PC-9 (cell line): ENCODE measurements around the gene NTM. TPM values are rescaled to one million over a fixed set of nuclear protein-coding genes. Genes with fewer than 3 reads are reported as not detected.

Experiments used
- BruUV-seq: library from RNA; stranded (reverse); fragments of 400-500 nt; replicated peaks from 2 replicates; lab custom pipeline; 2021; lab: Mats Ljungman, UMichigan
- CTCF ChIA-PET: fragments of 300-600 bp; sonication (Branson Sonifier 250); formaldehyde crosslinking; loops from one replicate; lab custom pipeline; 2022; ENCODE audit warnings: antibody characterized with exemption; lab: Charles Lee
- POLR2A ChIA-PET: fragments of 300-600 bp; sonication (Branson Sonifier 250); formaldehyde crosslinking; loops from one replicate; lab custom pipeline; 2022; ENCODE audit warnings: antibody characterized with exemption; ENCODE audit not compliant: unreplicated experiment; lab: Charles Lee
- DNase-seq, 2 experiments: peaks; one replicate each; pipeline versions ENCODE4 v3.0.0 to v3.0.0-alpha.2; 2015 to 2022; ENCODE audit warnings: mixed read lengths in 1 of 2
- H2AFZ ChIP-seq: fragments of 200-600 bp; sonication (generic); 2 replicates; pipeline ENCODE4 v1.8.1; 2017; ENCODE audit warnings: antibody characterized with exemption
- H3F3A ChIP-seq: fragments of 200-600 bp; sonication (generic); 2 replicates; pipeline ENCODE4 v1.8.1; 2017; ENCODE audit warnings: antibody characterized with exemption, mild to moderate bottlenecking, low read depth; ENCODE audit not compliant: insufficient read depth
- H3K27ac ChIP-seq: fragments of 200-600 bp; sonication (generic); 2 replicates; pipeline ENCODE4 v1.6.1; 2016; ENCODE audit warnings: mixed run types
- H3K27me3 ChIP-seq: fragments of 200-600 bp; sonication (generic); 2 replicates; pipeline ENCODE4 v1.6.1; 2016; ENCODE audit warnings: low read depth, mixed run types; ENCODE audit not compliant: insufficient read depth
- H3K36me3 ChIP-seq: fragments of 200-600 bp; sonication (generic); 2 replicates; pipeline ENCODE4 v1.6.1; 2016; ENCODE audit warnings: low read depth, mixed run types
- H3K4me1 ChIP-seq: fragments of 200-600 bp; sonication (generic); replicated peaks from 2 replicates; pipeline ENCODE4 v1.6.1; 2016; ENCODE audit warnings: mixed run types; ENCODE audit not compliant: insufficient read depth
- H3K4me2 ChIP-seq: fragments of 200-600 bp; sonication (generic); 2 replicates; pipeline ENCODE4 v1.6.1; 2017; ENCODE audit warnings: mixed run types
- H3K4me3 ChIP-seq: fragments of 200-600 bp; sonication (generic); 2 replicates; pipeline ENCODE4 v1.6.1; 2016; ENCODE audit warnings: mixed run types
- H3K79me2 ChIP-seq: fragments of 200-600 bp; sonication (generic); 2 replicates; pipeline ENCODE4 v1.6.1; 2017; ENCODE audit warnings: low read depth, mixed run types
- H3K9me2 ChIP-seq: fragments of 200-600 bp; sonication (generic); 2 replicates; pipeline ENCODE4 v1.8.1; 2017; ENCODE audit warnings: mild to moderate bottlenecking; ENCODE audit not compliant: insufficient read depth
- H3K9me3 ChIP-seq: fragments of 200-600 bp; sonication (generic); 2 replicates; pipeline ENCODE4 v1.8.1; 2016; ENCODE audit warnings: low read depth; ENCODE audit not compliant: insufficient read depth
- H4K20me1 ChIP-seq: fragments of 200-600 bp; sonication (generic); 2 replicates; pipeline ENCODE4 v1.8.1; 2017; ENCODE audit not compliant: insufficient read depth
- CTCF ChIP-seq: fragments of 200-600 bp; sonication (generic); conservative IDR thresholded peaks from 2 replicates; pipeline ENCODE4 v1.6.1; 2017; ENCODE audit warnings: mixed run types, antibody characterized with exemption, mild to moderate bottlenecking, moderate library complexity
- EZH2 ChIP-seq: fragments of 200-600 bp; sonication (generic); IDR thresholded peaks from 2 replicates; pipeline ENCODE4 v1.8.0; 2017; ENCODE audit warnings: antibody characterized with exemption, low read depth
- intact Hi-C: fragments of 100-400 bp; cut with micrococcal nuclease; formaldehyde crosslinking; loops from one replicate; pipeline ENCODE4 v1.10.0; 2022; ENCODE audit not compliant: unreplicated experiment
- total RNA-seq: library from RNA; stranded (reverse); gene quantifications from 2 replicates; pipeline ENCODE4 v1.2.3, GENCODE V29; 2021

NTM gene
- total RNA-seq, 1 experiment from 2014 or later = not detected

GRCh38 chr11:131744847-131745246, 374.4 kb downstream of the NTM start:
- Histone ChIP-seq H3K79me2 (no peaks in the 10 kb centered on the region), H3K4me3 (no peak overlapping the region), H4K20me1 (no peaks in the 10 kb centered on the region), H2AFZ (no peak overlapping the region), H3K9me2 (no peaks in the 10 kb centered on the region), H3K36me3 (no peaks in the 10 kb centered on the region), H3K27me3 (peaks cover 28% of the 10 kb centered on the region), H3K4me2 (no peak overlapping the region), H3K27ac (no peak overlapping the region), H3F3A (no peaks in the 10 kb centered on the region), H3K4me1 (no peaks in the 10 kb centered on the region), H3K9me3 (no peaks in the 10 kb centered on the region)
- DNase-seq = no peak
- BruUV-seq = no TSS peak
- TF ChIP-seq CTCF = no peak
- TF ChIP-seq EZH2 = no peak
- POLR2A ChIA-PET = no interaction called here
- CTCF ChIA-PET = no interaction called here
- intact Hi-C loops = no loop called here

DNA sequence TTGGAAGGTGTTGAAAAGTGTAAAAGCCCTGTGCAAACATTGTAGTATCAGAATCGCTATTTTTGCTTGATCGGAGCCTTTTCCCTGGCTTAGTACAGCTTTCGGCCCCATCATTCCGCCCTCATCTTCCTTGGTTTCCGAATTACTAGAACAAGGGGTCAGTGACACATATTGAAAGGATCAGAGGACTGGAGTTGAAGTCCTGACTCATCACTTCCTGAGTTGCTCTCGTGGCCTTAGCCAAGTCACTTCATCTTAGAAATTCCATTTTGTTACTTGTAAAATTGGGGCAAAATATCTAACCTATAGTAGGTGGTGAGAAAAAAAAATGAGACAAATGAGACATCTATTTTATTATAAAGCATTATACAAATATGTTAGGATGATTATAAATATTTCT, 375.0 kb downstream of the NTM start:
- Histone ChIP-seq H3K27ac (no peak overlapping the region), H2AFZ (no peak overlapping the region), H3K27me3 (peaks cover 25% of the 10 kb centered on the region), H3K4me2 (no peak overlapping the region), H3K36me3 (no peaks in the 10 kb centered on the region), H4K20me1 (no peaks in the 10 kb centered on the region), H3K4me1 (no peaks in the 10 kb centered on the region), H3K9me3 (no peaks in the 10 kb centered on the region), H3F3A (no peaks in the 10 kb centered on the region), H3K4me3 (no peak overlapping the region), H3K79me2 (no peaks in the 10 kb centered on the region), H3K9me2 (no peaks in the 10 kb centered on the region)
- CTCF ChIA-PET = no interaction called here
- intact Hi-C loops = no loop called here
- no peak for DNase-seq
- BruUV-seq = no TSS peak
- POLR2A ChIA-PET = no interaction called here
- no peak for TF ChIP-seq EZH2
- no peak for TF ChIP-seq CTCF

DNA sequence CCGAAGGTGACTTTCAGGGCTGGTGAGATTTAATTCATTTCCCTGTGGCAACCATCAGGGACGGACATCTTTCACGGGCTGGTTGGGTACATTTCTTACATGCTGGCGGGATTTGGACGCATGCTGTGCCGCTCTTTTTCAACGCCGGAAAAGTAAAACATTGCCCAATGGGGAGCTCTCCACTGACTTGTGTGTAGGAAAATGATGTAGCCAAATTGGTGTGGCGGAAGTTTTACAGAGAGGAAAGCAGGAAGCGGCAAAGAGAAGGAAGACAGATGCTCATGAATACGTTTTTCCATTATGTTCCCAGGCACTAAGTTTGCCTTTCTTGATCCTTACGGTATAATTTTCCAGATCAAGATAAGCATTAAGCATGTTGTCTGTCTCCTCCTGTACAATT, 375.8 kb downstream of the NTM start:
- BruUV-seq = no TSS peak
- DNase-seq = no peak
- Histone ChIP-seq H3K9me2 (no peaks in the 10 kb centered on the region), H3K27me3 (peaks cover 18% of the 10 kb centered on the region), H4K20me1 (no peaks in the 10 kb centered on the region), H3K9me3 (no peaks in the 10 kb centered on the region), H3K4me2 (no peak overlapping the region), H3K27ac (no peak overlapping the region), H3K4me3 (no peak overlapping the region), H3K4me1 (no peaks in the 10 kb centered on the region), H3F3A (no peaks in the 10 kb centered on the region), H3K36me3 (no peaks in the 10 kb centered on the region), H3K79me2 (no peaks in the 10 kb centered on the region), H2AFZ (no peak overlapping the region)
- TF ChIP-seq CTCF (no peak), EZH2 (no peak)
- CTCF ChIA-PET = no interaction called here
- intact Hi-C loops = no loop called here
- POLR2A ChIA-PET = no interaction called here
